Thoracic aorta (tissue), 2 donors: ENCODE measurements around the gene CHST3. TPM values are rescaled to one million over a fixed set of nuclear protein-coding genes. Genes with fewer than 3 reads are reported as not detected.

ENCODE experiments used
- ATAC-seq: fragments of 150-250 bp; one replicate; pipeline ENCODE4 v1.8.0; 2017; ENCODE audit warnings: low read depth; ENCODE audit not compliant: insufficient number of reproducible peaks, low FRiP score
- DNase-seq: peaks from one replicate; pipeline ENCODE4 v3.0.0-alpha.2; 2020; ENCODE audit warnings: low spot score
- H3K27ac ChIP-seq, 2 donors: fragments of 200-600 bp; sonication (generic); 1 replicate in 1 of 2; 2 replicates in 1 of 2; pipeline ENCODE4 v1.5.1; 2016; ENCODE audit warnings: mild to moderate bottlenecking in 2 of 2, moderate library complexity in 2 of 2
- H3K27me3 ChIP-seq: fragments of 200-600 bp; sonication (generic); replicated peaks from 2 replicates; pipeline ENCODE4 v1.6.0; 2016; ENCODE audit warnings: mild to moderate bottlenecking; ENCODE audit not compliant: insufficient read depth
- H3K36me3 ChIP-seq: fragments of 200-600 bp; sonication (generic); one replicate; pipeline ENCODE4 v1.5.1; 2016
- H3K4me1 ChIP-seq, 2 donors: fragments of 200-600 bp; sonication (generic); 1 replicate in 1 of 2; 2 replicates in 1 of 2; pipeline versions ENCODE4 v1.5.1 to v1.6.0; 2016; ENCODE audit warnings: low read depth in 2 of 2, mild to moderate bottlenecking in 1 of 2; ENCODE audit not compliant: control insufficient read depth in 1 of 2
- H3K4me3 ChIP-seq: fragments of 200-600 bp; sonication (generic); 2 replicates; pipeline ENCODE4 v1.5.1; 2016; ENCODE audit warnings: mild to moderate bottlenecking
- H3K9me3 ChIP-seq: fragments of 200-600 bp; sonication (generic); 2 replicates; pipeline ENCODE4 v1.5.1; 2016
- total RNA-seq, 2 donors: library from RNA; depleted of rRNA; stranded (reverse); fragments of >200 nt; gene quantifications; one replicate each; pipeline versions ENCODE4 v1.1.0 to v1.2.3, GENCODE V29; 2016
- TF ChIP-seq, protein P1 (sequence below): fragments of 200-600 bp; sonication (generic); IDR thresholded peaks from one replicate; pipeline ENCODE4 v1.5.1; 2019; ENCODE audit warnings: antibody characterized with exemption

The CHST3 gene
- total RNA-seq, 2 donors from 2014 or later, result 54.4 to 80.6 TPM

GRCh38 chr10:72062382-72062781 lies 98.2 kb downstream of the CHST3 start:
- DNase-seq (no peak), ATAC-seq (no peak)
- H3K27me3 ChIP-seq, result no peaks in the 10 kb centered on the region
- no peaks in the 10 kb centered on the region for H3K9me3 ChIP-seq
- TF ChIP-seq, protein P1, sequence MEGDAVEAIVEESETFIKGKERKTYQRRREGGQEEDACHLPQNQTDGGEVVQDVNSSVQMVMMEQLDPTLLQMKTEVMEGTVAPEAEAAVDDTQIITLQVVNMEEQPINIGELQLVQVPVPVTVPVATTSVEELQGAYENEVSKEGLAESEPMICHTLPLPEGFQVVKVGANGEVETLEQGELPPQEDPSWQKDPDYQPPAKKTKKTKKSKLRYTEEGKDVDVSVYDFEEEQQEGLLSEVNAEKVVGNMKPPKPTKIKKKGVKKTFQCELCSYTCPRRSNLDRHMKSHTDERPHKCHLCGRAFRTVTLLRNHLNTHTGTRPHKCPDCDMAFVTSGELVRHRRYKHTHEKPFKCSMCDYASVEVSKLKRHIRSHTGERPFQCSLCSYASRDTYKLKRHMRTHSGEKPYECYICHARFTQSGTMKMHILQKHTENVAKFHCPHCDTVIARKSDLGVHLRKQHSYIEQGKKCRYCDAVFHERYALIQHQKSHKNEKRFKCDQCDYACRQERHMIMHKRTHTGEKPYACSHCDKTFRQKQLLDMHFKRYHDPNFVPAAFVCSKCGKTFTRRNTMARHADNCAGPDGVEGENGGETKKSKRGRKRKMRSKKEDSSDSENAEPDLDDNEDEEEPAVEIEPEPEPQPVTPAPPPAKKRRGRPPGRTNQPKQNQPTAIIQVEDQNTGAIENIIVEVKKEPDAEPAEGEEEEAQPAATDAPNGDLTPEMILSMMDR, result no peak
- no peaks in the 10 kb centered on the region for H3K4me1 ChIP-seq
- H3K36me3 ChIP-seq, result no peaks in the 10 kb centered on the region
- H3K27ac ChIP-seq, result no peak overlapping the region
- no peak overlapping the region for H3K4me3 ChIP-seq

Other genes starting within 250 kb of the CHST3 start
- under 1 TPM in 1 of 2 donors, not detected in 1; 0.14 TPM for gene C10orf105, start 244.6 kb upstream of the CHST3 start, total RNA-seq
- gene VSIR, start 190.9 kb upstream of the CHST3 start, total RNA-seq, result 100 to 1,000 TPM in 1 of 2 donors, 10 to 100 TPM in 1; 60.7 to 119 TPM
- gene PSAP, start 113.1 kb upstream of the CHST3 start, total RNA-seq, result 1,000 to 10,000 TPM; 1,091 to 1,135 TPM
- 10 to 100 TPM in 1 of 2 donors, 1 to 10 TPM in 1; 3.5 to 13.8 TPM for gene SPOCK2, start 124.2 kb downstream of the CHST3 start, total RNA-seq